ENCODE data around the gene NR6A1. TPM values are rescaled to one million over a fixed set of nuclear protein-coding genes. Genes with fewer than 3 reads are reported as not detected.

The NR6A1 gene
- total RNA-seq, 1 experiment from 2014 or later, result 6.7 TPM

DNA sequence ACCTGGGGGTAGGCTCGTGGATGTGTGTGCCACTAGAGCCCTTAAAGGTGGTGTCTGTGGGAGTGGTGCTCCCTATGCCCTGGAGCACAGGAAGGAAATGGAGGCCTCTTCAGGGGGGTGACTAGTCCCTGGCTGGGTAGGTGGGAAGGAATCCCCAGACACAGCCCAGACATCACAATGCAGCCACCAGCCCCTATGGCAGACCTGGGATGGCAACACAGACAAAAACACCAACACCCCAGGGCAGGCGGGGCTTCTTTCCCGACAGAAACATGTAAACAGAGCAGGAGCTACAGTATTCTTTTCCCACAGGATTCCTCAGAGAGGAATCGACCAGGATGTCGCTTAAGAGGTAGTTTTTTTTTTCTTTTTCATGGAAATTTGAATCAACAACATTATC, 253.5 kb downstream of the NR6A1 start:
- Mint-ChIP-seq H3K36me3 (ENCODE audit: insufficient read depth, unreplicated experiment) (peaks cover 5% of the 10 kb centered on the region), H3K27ac (ENCODE audit: unreplicated experiment) (no peak overlapping the region), H3K4me1 (ENCODE audit: low read depth, unreplicated experiment) (no peaks in the 10 kb centered on the region), H3K27me3 (ENCODE audit: unreplicated experiment) (no peaks in the 10 kb centered on the region), H3K4me3 (ENCODE audit: low read depth, unreplicated experiment) (no peak overlapping the region), H3K9me3 (ENCODE audit: low read depth, unreplicated experiment) (no peaks in the 10 kb centered on the region)
- intact Hi-C loops (cut with micrococcal nuclease; ENCODE audit: unreplicated experiment), result no loop called here
- TF ChIP-seq, protein P1, sequence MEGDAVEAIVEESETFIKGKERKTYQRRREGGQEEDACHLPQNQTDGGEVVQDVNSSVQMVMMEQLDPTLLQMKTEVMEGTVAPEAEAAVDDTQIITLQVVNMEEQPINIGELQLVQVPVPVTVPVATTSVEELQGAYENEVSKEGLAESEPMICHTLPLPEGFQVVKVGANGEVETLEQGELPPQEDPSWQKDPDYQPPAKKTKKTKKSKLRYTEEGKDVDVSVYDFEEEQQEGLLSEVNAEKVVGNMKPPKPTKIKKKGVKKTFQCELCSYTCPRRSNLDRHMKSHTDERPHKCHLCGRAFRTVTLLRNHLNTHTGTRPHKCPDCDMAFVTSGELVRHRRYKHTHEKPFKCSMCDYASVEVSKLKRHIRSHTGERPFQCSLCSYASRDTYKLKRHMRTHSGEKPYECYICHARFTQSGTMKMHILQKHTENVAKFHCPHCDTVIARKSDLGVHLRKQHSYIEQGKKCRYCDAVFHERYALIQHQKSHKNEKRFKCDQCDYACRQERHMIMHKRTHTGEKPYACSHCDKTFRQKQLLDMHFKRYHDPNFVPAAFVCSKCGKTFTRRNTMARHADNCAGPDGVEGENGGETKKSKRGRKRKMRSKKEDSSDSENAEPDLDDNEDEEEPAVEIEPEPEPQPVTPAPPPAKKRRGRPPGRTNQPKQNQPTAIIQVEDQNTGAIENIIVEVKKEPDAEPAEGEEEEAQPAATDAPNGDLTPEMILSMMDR (IDR thresholded peaks at IDR 0.05; ENCODE audit: unreplicated experiment), result no peak
- no peak for DNase-seq
- no TSS peak for BruUV-seq (replicated peaks)
- CTCF ChIA-PET, result interaction anchor here (0.7 kb wide), 1 partner anchor 12 kb away, joined by 3 read pairs; no protein-coding TSS in a partner anchor

DNA sequence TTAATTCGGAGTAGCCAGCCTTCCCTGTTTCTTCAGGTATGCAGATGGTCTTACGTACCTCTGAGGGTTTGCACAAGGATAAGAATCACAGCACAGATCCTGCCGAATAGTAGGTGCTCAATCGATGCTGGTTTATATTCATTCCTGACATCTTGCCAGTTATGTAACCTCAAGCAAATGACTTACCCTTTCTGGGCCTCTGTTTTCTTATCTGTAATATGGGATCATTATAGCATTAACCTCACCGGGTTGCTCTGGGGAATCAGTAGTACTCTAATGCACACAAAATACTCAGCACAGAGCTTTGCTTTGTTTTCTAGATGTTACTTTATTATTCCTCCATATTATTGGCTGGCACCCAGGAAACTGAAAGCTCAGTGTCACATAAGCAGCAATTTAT, 256.2 kb downstream of the NR6A1 start:
- intact Hi-C loops (cut with micrococcal nuclease; ENCODE audit: unreplicated experiment), result no loop called here
- no peak for DNase-seq
- no peaks in the 10 kb centered on the region for H3K9me3 Mint-ChIP-seq (ENCODE audit: low read depth, unreplicated experiment)
- no peak overlapping the region for H3K4me3 Mint-ChIP-seq (ENCODE audit: low read depth, unreplicated experiment)
- BruUV-seq (replicated peaks), result no TSS peak
- TF ChIP-seq, protein P1 (IDR thresholded peaks at IDR 0.05; ENCODE audit: unreplicated experiment), result no peak
- no peaks in the 10 kb centered on the region for H3K36me3 Mint-ChIP-seq (ENCODE audit: insufficient read depth, unreplicated experiment)
- no peaks in the 10 kb centered on the region for H3K27me3 Mint-ChIP-seq (ENCODE audit: unreplicated experiment)
- no peak overlapping the region for H3K27ac Mint-ChIP-seq (ENCODE audit: unreplicated experiment)
- peaks cover 10% of the 10 kb centered on the region for H3K4me1 Mint-ChIP-seq (ENCODE audit: low read depth, unreplicated experiment)
- CTCF ChIA-PET, result no interaction called here

DNA sequence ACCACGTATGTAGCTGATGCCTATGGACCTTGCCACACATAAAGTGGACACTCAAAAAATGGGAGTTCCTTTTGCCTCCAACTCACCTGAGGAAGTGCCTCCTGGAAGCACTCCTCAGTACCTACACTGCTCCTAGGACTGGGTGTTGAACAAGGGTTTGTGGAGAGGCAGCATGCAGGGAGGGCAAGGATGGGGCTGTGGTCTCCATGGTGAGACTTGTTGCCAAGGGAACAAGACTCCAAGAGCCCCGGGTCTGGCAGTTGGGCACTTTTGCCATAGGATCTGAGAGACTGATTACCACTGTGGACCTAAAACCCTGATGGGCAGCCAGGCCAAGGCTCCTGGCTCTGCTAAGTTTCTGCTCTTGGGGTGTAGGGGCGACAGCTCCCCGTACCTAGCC, 257.0 kb downstream of the NR6A1 start:
- no peaks in the 10 kb centered on the region for H3K9me3 Mint-ChIP-seq (ENCODE audit: low read depth, unreplicated experiment)
- H3K27ac Mint-ChIP-seq (ENCODE audit: unreplicated experiment), result no peak overlapping the region
- no peaks in the 10 kb centered on the region for H3K27me3 Mint-ChIP-seq (ENCODE audit: unreplicated experiment)
- TF ChIP-seq, protein P1 (IDR thresholded peaks at IDR 0.05; ENCODE audit: unreplicated experiment), result no peak
- no TSS peak for BruUV-seq (replicated peaks)
- CTCF ChIA-PET, result no interaction called here
- DNase-seq, result no peak
- intact Hi-C loops (cut with micrococcal nuclease; ENCODE audit: unreplicated experiment), result no loop called here
- H3K4me1 Mint-ChIP-seq (ENCODE audit: low read depth, unreplicated experiment), result peaks cover 10% of the 10 kb centered on the region
- no peaks in the 10 kb centered on the region for H3K36me3 Mint-ChIP-seq (ENCODE audit: insufficient read depth, unreplicated experiment)
- no peak overlapping the region for H3K4me3 Mint-ChIP-seq (ENCODE audit: low read depth, unreplicated experiment)

DNA sequence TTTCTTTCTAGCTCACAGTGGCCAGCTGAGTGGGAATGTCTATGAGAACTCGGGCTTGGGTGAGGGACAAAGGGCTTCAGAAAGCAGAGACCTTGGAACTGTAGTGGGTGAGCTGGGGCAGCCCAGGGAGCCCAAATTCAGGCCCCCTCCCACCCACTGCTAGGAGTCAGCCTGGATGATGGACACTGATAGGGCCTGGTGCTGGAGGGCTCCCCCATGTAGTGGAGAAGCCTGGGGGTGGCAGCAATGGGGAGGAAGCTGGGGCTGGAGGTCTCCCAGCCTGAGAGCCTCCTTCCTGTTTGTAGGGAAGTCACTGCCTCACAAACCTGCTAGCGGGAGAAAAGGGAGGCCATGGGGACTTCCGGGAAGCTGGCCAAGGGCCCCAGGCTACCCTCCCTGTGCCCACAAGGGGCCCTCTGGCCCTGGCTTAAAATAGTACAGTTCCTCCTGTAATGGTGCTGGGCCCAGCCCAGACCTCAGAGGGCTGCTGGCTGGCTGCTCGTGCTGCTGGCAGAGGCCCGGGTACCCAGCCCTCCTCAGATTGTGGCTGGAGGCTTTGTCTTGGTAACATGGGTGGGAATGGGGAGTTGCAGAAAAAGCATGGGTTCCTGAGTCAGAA, 257.6 kb downstream of the NR6A1 start:
- Mint-ChIP-seq H3K36me3 (ENCODE audit: insufficient read depth, unreplicated experiment) (no peaks in the 10 kb centered on the region), H3K27me3 (ENCODE audit: unreplicated experiment) (no peaks in the 10 kb centered on the region), H3K4me1 (ENCODE audit: low read depth, unreplicated experiment) (peaks cover 10% of the 10 kb centered on the region), H3K4me3 (ENCODE audit: low read depth, unreplicated experiment) (no peak overlapping the region), H3K9me3 (ENCODE audit: low read depth, unreplicated experiment) (no peaks in the 10 kb centered on the region), H3K27ac (ENCODE audit: unreplicated experiment) (no peak overlapping the region)
- no peak for DNase-seq
- no TSS peak for BruUV-seq (replicated peaks)
- intact Hi-C loops (cut with micrococcal nuclease; ENCODE audit: unreplicated experiment), result no loop called here
- CTCF ChIA-PET, result no interaction called here
- TF ChIP-seq, protein P1 (IDR thresholded peaks at IDR 0.05; ENCODE audit: unreplicated experiment), result no peak

Measured in Calu3 (cell line).